Vagina (tissue), 2 donors: ENCODE data around the gene LYL1. TPM values are rescaled to one million over a fixed set of nuclear protein-coding genes. Genes with fewer than 3 reads are reported as not detected.

Experiments
- DNase-seq, 2 donors: peaks; one replicate each; pipeline ENCODE4 v3.0.0-alpha.2; 2017; ENCODE audit errors: extremely low spot score in 2 of 2
- H3K27ac ChIP-seq: fragments of 200-600 bp; sonication (generic); one replicate; pipeline ENCODE4 v1.5.1; 2019
- H3K27me3 ChIP-seq: fragments of 200-600 bp; sonication (generic); one replicate; pipeline ENCODE4 v1.5.1; 2019
- H3K36me3 ChIP-seq, 2 donors: fragments of 200-600 bp; sonication (generic); one replicate each; pipeline ENCODE4 v1.5.1; 2017 to 2019
- H3K4me1 ChIP-seq: fragments of 200-600 bp; sonication (generic); one replicate; pipeline ENCODE4 v1.5.1; 2019
- H3K4me3 ChIP-seq, 2 donors: fragments of 200-600 bp; sonication (generic); 1 replicate in 1 of 2; 2 replicates in 1 of 2; pipeline ENCODE4 v1.5.1; 2016 to 2019
- H3K9me3 ChIP-seq: fragments of 200-600 bp; sonication (generic); one replicate; pipeline ENCODE4 v1.5.1; 2019
- CTCF ChIP-seq, 3 experiments: fragments of 450-650 bp in 2 of 3; fragments of 200-600 bp in 1 of 3; sonication (generic) in 1 of 3; IDR thresholded peaks; one replicate each; pipeline ENCODE4 v1.5.1; 2017 to 2019; ENCODE audit warnings: antibody characterized with exemption in 3 of 3, mild to moderate bottlenecking in 2 of 3, moderate library complexity in 2 of 3
- POLR2A ChIP-seq, 2 donors: fragments of 450-650 bp; IDR thresholded peaks; one replicate each; pipeline ENCODE4 v1.6.1; 2017; ENCODE audit warnings: antibody characterized with exemption in 2 of 2, mild to moderate bottlenecking in 2 of 2, moderate library complexity in 2 of 2
- POLR2AphosphoS5 ChIP-seq, 2 donors: sonication (generic); formaldehyde crosslinking; IDR thresholded peaks; one replicate each; pipeline ENCODE4 v1.9.0; 2017; ENCODE audit warnings: antibody characterized with exemption in 2 of 2, mild to moderate bottlenecking in 2 of 2, low read depth in 1 of 2; ENCODE audit not compliant: insufficient read depth in 1 of 2
- intact Hi-C: fragments of 100-400 bp; cut with DNase I; formaldehyde crosslinking; loops from one replicate; pipeline ENCODE4 v1.15.1; 2023
- total RNA-seq: library from RNA; depleted of rRNA; stranded (reverse); fragments of >200 nt; gene quantifications from one replicate; pipeline ENCODE4 v1.2.3, GENCODE V29; 2016

LYL1 gene
- total RNA-seq, 1 donor from 2014 or later: 11.5 TPM

DNA sequence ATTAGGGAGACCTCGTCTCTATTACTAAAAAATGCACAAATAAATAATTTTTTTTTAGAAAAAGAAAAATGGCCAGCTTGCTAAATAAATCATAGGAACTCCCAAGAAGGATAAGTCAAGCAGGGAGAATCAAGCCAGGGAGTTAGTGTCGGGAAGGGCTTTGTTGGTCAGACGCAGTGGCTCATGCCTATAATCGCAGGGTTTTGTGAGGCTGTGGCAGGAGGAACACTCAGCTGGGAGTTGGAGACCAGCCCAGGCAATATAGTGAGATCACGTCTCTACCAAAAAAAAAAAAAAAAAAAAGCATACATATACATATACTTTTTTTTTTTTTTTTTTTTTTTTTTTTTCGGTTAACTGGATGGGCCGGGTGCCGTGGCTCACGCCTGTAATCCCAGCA, 24.4 kb upstream of the LYL1 start:
- Histone ChIP-seq H3K4me3 (no peak overlapping the region), H3K4me1 (peaks cover 1% of the 10 kb centered on the region), H3K27me3 (no peaks in the 10 kb centered on the region), H3K36me3 (no peaks in the 10 kb centered on the region), H3K27ac (no peak overlapping the region), H3K9me3 (no peaks in the 10 kb centered on the region)
- no peak for DNase-seq
- TF ChIP-seq POLR2AphosphoS5 (IDR thresholded peaks at IDR 0.05; ENCODE audit: insufficient read depth in 1 of 2, low read depth in 1 of 2): no peak
- no peak for TF ChIP-seq POLR2A (IDR thresholded peaks at IDR 0.05)
- TF ChIP-seq CTCF (IDR thresholded peaks at IDR 0.05): no peak
- intact Hi-C loops: no loop called here

DNA sequence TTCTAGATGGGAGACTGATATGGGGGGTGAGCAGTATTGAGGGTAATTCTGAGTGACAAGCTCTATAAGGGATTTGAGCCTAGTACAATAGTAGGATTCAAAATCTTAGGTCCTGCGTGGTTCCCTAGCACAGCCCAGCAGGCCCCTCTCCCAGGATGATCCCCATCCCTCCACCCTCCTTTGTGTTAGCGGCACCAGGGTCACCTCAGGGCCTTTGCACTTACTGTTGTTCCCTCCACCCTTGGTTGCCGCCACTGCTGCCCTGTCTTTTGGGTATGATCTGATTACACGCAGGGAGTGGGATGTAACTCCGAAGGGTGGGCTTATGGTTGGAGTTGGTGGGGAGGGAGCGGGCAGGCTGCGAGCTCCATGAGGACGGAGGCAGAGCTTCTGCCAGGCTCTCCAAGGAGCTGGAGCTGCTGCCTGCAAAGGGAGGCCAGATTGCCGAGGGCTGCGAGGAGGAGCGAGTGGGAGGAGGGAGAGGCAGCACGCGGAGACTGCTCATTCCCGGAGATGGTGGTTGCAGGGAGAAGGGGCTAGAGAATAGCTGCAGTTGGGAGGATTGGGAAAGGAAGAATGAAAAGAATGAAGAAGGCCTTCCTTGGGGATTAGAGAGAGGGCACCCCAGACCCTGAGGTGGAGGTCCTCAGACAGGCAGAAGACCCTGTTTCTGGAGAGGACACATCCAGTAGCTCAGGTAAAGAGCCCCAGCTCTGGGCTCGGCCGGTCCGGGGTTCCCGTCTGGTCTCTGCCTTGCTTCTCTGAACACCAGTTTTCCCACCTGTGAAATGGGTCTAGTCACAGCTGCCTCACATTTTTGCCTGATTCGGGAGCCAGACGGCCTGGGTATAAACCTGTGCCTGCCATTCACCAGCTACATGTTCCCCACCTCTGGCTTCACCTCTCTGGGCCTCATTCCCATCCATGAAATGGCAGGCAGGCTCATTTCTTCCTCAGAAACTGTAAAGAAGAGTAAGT, 20.6 kb upstream of the LYL1 start:
- peaks cover 31% of the 10 kb centered on the region for H3K4me1 ChIP-seq
- H3K27me3 ChIP-seq: no peaks in the 10 kb centered on the region
- no peak overlapping the region for H3K4me3 ChIP-seq
- H3K27ac ChIP-seq: no peak overlapping the region
- TF ChIP-seq CTCF (IDR thresholded peaks at IDR 0.05) (no peak), POLR2AphosphoS5 (IDR thresholded peaks at IDR 0.05; ENCODE audit: insufficient read depth in 1 of 2, low read depth in 1 of 2) (no peak), POLR2A (IDR thresholded peaks at IDR 0.05) (no peak)
- no peak for DNase-seq
- H3K36me3 ChIP-seq: no peaks in the 10 kb centered on the region
- intact Hi-C loops: no loop called here
- H3K9me3 ChIP-seq: no peaks in the 10 kb centered on the region

DNA sequence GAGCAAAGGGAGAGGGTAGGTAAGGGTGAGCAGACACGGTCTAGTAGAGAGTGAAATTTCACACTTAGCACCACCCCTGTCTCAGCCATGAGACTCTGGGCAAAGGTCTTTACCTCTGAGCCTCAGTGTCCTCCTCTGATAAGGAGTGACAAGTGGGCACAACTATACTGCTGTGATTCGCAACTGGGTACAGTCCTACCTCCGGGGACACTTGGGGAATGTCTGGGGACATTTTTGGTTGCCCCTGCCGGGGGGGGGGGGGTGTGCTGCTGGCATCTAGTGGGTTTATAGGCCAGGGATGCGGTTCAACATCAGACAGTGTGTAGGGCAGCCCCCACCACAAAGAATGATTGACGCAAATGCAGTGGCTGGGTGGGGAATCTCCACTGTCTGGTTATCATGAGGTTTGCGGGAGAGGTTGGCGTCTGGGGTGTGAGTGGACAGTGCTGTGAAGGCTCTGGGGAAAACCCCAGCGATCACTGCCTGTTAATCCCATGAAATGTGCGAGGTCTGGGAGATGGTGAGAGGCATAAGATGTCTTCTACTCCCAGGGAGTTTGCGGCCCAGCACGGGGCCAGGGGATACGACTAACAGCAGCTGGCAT, 19.7 kb upstream of the LYL1 start:
- Histone ChIP-seq H3K9me3 (no peaks in the 10 kb centered on the region), H3K4me1 (peaks cover 35% of the 10 kb centered on the region), H3K27me3 (no peaks in the 10 kb centered on the region), H3K4me3 (no peak overlapping the region), H3K36me3 (no peaks in the 10 kb centered on the region), H3K27ac (no peak overlapping the region)
- no peak for DNase-seq
- TF ChIP-seq CTCF (IDR thresholded peaks at IDR 0.05): no peak
- TF ChIP-seq POLR2AphosphoS5 (IDR thresholded peaks at IDR 0.05; ENCODE audit: insufficient read depth in 1 of 2, low read depth in 1 of 2): no peak
- TF ChIP-seq POLR2A (IDR thresholded peaks at IDR 0.05): no peak
- intact Hi-C loops: no loop called here

DNA sequence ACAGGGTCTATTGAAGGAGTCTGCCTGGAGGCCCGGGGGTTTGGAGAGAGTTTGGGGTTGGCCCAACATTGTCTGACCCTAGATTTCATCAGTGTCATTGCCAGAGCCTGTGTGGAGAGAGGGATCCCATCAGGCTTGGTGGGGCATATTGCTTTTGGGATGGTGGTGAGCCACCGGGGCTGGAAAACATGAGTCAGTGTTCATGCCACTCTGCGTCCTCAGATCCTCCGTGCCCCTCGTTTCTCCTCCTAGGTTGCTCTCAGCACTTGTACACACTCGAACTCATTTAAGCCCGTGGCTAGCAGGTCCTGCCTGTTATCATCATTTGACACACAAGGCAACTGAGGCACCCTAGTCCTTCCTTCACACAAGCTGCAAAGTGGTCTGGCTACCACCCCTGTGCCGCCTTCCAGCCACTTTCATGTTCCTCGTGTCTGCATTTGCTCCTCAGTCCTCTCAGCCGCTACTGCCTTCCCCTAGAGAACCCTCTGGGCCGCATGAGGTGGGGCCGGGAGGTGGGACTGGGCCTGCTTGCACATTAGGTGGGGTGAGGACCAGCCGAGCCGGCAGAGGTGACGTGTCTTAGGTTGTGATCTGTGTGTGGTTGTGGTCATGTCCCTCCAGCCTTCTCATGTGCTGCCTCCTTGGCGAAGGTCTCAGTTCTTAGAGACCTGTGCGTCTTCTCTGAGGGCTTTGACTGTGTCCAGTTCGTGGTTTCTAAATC, 19.1 kb upstream of the LYL1 start:
- Histone ChIP-seq H3K36me3 (no peaks in the 10 kb centered on the region), H3K4me1 (peaks cover 42% of the 10 kb centered on the region), H3K9me3 (no peaks in the 10 kb centered on the region), H3K27ac (no peak overlapping the region), H3K27me3 (no peaks in the 10 kb centered on the region), H3K4me3 (no peak overlapping the region)
- intact Hi-C loops: no loop called here
- TF ChIP-seq POLR2AphosphoS5 (IDR thresholded peaks at IDR 0.05; ENCODE audit: insufficient read depth in 1 of 2, low read depth in 1 of 2): no peak
- no peak for TF ChIP-seq POLR2A (IDR thresholded peaks at IDR 0.05)
- no peak for TF ChIP-seq CTCF (IDR thresholded peaks at IDR 0.05)
- DNase-seq: no peak
